Stimulated activated CD4-positive, alpha-beta T cell treated with anti-CD3 and anti-CD28 coated beads, Interleukin-1b, Interleukin-23, amount 100 ng/mL, for 4 hours (primary cell): ENCODE measurements around the gene NXPH4.

Experiments
- DNase-seq, 2 donors: peaks; one replicate each; pipeline ENCODE4 v3.0.0-alpha.2; 2020; ENCODE audit warnings: low read depth in 2 of 2

NXPH4 gene

DNA sequence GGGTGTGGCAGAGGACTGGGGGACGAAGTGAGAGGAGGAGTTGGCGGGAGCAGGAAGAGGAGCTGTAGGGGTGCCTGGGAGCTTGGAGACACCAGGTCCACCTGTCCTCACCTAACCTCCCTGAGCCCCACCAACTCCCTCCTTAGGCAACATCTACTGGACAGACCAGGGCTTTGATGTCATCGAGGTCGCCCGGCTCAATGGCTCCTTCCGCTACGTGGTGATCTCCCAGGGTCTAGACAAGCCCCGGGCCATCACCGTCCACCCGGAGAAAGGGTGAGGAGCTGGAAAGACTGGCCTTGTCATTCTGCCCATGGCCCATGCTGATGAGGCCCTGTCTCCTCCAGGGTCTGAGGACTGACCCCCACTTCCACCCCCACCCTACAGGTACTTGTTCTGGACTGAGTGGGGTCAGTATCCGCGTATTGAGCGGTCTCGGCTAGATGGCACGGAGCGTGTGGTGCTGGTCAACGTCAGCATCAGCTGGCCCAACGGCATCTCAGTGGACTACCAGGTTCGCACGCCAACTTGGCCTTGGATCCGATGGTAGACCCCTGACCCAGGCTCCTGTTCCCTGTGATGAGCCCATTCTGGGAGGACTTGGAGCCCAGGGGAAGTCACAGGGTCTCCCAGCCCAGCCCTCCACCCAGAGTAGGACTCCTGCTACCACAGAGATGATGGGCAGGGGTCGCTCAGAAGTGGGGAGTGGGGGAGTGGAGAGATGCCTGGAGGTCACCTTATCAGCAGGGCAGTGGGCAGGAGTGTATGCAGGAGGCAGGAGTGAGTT, 32.5 kb upstream of the NXPH4 start:
- DNase-seq: no peak

GRCh38 chr12:57185403-57185802, 31.2 kb upstream of the NXPH4 start:
- DNase-seq: no peak

DNA sequence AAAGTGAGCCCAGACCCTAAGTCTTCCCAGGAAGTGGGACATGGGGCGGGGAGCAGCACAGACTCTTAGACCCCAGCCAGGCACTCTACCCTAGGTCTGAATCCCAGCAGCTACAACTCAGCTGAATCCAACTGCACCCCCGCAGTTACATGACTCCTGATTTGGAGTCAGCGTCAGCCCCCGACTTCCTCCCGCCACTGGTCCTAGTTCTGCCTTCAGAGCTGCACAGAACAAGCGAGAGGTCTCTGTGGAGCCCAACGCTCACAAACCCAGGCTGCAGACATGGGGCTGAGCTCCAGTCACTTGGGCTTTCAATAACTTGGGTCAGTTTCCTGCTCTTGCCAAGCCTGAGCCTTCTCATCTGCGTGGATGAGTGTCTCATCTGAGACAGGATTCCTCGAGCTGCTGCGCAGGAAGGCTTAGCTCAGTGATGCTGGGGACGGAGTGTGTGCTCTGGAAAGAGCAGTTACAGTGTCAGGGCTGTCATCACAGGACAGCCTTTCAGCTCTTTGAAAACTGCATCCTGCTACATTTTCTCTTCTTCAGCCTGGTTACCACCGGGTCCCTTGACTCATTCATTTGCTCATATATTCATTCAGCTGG, 30.6 kb upstream of the NXPH4 start:
- no peak for DNase-seq

- DNase-seq: no peak
Measured at GRCh38 chr12:57187222-57188089, 29.1 kb upstream of the NXPH4 start.

GRCh38 chr12:57188090-57188425, 28.5 kb upstream of the NXPH4 start:
- DNase-seq: no peak

DNA sequence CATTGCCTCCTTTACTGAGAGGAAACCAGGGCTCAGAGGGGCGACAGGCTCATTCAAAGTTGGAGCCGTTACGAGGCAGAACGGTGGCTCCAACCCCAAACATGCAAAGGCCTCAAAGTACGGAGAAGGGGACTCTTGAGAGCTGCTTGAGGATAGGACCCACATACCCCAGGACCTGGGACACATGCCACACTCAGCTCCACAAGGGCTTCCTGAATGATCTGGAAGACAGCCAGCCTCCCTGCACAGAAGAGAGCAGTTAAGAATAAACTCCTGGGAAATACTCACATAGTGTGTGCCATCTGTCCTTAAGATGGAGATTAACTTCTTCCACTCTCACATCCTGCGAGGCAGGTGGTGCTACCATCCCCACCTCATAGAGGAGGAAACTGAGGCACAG, 26.6 kb upstream of the NXPH4 start:
- DNase-seq: no peak

DNA sequence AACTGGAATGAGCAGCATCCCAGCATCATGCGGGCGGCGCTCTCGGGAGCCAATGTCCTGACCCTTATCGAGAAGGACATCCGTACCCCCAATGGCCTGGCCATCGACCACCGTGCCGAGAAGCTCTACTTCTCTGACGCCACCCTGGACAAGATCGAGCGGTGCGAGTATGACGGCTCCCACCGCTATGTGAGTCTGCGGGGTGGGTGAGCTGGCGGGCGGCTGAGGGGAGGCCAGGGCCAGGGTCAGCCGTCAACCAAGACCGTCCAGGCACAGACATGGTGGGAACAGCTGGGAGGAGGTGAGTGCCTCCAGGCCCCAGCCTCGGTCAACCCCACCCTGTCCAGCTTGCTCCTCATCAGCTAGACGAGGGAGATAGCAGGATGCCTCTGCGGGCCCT, 25.8 kb upstream of the NXPH4 start:
- no peak for DNase-seq

DNA sequence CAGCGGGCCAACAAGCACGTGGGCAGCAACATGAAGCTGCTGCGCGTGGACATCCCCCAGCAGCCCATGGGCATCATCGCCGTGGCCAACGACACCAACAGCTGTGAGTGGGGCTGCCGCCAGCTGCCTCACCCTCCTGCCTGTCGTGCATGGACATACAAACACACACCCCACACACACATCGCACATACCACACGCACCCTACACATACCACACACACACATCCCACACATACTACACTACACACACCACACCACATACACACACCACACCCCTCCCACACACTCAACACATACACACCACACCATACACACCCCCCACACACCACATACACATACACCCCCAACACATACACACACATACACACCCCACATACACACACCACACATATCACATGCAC, 25.2 kb upstream of the NXPH4 start:
- DNase-seq: no peak

- no peak for DNase-seq
Measured at GRCh38 chr12:57192920-57193319, 23.7 kb upstream of the NXPH4 start.

GRCh38 chr12:57193706-57194245, 22.8 kb upstream of the NXPH4 start:
- no peak for DNase-seq

DNA sequence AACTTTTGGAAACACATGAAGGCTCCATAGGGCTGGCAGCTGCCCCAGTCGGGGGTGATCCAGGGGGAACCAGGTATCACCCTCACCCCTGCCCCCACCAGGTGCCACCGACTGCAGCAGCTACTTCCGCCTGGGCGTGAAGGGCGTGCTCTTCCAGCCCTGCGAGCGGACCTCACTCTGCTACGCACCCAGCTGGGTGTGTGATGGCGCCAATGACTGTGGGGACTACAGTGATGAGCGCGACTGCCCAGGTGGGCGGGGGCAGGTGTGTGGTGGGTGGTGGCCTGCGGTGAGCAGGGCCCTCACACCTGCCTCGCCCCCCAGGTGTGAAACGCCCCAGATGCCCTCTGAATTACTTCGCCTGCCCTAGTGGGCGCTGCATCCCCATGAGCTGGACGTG, 22.3 kb upstream of the NXPH4 start:
- no peak for DNase-seq

DNA sequence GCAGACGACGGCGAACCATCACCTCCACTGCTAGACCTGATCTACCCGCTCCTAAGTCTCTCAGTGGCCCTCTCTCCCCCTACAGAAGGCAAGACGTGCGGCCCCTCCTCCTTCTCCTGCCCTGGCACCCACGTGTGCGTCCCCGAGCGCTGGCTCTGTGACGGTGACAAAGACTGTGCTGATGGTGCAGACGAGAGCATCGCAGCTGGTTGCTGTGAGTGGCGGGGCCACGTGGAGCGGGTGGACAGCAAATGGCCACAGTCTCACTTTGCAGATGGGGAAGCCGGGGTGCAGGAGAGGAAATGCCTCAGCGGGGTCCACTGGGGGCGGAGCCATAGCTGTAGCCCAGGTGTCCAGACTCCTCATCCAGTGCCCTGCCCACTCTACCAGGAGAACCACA, 21.4 kb upstream of the NXPH4 start:
- no peak for DNase-seq

- no peak for DNase-seq
Measured at GRCh38 chr12:57195611-57196371, 20.8 kb upstream of the NXPH4 start.

- no peak for DNase-seq
Measured at GRCh38 chr12:57196439-57196838, 20.2 kb upstream of the NXPH4 start.

DNA sequence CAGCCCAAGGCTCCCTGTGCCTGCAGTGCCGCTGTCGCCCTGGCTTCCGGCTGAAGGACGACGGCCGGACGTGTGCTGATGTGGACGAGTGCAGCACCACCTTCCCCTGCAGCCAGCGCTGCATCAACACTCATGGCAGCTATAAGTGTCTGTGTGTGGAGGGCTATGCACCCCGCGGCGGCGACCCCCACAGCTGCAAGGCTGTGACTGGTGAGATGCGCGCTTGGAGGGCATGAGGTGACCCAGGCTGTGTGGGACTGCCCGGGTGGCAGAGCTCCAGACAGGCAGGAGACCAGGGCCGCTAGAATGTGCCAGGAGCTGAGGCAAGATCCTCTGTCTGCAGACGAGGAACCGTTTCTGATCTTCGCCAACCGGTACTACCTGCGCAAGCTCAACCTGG, 19.6 kb upstream of the NXPH4 start:
- DNase-seq: no peak

- no peak for DNase-seq
Measured at GRCh38 chr12:57198329-57198728, 18.3 kb upstream of the NXPH4 start.

DNA sequence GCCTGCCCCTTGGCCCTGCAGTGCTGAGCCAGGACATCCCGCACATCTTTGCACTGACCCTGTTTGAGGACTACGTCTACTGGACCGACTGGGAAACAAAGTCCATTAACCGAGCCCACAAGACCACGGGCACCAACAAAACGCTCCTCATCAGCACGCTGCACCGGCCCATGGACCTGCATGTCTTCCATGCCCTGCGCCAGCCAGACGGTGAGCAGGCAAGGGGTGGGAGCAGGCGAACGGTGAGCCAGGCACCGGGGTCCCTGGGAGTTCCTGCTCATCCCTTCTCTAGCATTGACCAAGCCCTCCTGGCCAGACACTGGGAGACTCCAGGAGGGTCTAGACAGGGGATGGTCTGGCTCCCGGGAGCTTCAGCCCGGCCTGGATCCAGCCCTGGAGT, 17.4 kb upstream of the NXPH4 start:
- DNase-seq: no peak

DNA sequence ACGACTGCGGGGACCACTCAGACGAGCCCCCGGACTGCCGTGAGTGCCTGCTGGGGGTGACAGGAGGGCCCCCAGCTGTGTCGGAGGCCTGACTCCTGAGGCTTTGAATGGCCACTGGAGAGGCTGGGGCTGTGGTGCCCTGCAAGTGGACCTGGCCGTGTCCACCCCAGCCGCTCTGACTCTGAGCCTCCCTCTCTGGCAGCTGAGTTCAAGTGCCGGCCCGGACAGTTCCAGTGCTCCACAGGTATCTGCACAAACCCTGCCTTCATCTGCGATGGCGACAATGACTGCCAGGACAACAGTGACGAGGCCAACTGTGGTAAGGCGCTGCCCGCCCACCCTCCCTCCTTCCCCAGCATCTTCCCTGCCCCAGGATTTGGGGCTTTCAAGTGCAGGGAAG, 16.1 kb upstream of the NXPH4 start:
- DNase-seq: no peak

- no peak for DNase-seq
Measured at GRCh38 chr12:57201219-57201618, 15.4 kb upstream of the NXPH4 start.

DNA sequence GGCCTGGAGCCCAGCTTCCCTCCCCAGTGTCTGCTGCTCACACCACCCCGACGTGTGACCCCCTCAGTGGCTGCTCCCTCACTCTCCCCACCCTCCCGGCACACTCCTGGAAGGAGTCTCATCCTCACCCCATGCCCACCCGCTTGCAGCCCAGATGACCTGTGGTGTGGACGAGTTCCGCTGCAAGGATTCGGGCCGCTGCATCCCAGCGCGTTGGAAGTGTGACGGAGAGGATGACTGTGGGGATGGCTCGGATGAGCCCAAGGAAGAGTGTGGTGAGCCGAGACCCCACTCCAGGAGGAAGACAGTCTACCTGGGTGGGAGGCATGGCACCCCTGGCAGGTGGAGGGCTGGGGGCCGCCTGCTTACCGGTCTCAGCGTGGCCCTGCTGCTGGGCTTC, 15.0 kb upstream of the NXPH4 start:
- no peak for DNase-seq

DNA sequence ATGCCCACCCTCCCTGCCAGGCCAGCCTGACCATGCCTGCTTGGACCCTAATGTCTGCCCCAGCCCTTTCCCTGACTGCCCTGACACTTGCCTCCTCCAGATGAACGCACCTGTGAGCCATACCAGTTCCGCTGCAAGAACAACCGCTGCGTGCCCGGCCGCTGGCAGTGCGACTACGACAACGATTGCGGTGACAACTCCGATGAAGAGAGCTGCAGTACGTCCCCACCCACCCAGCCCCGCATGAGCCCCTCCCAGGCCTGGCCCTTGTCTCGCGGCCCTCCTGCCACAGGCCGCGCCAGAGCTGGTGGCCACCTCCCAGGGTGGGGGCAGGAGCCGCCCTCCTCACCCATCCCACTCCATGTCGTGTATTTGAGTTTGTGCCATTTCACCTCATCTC, 14.3 kb upstream of the NXPH4 start:
- no peak for DNase-seq

DNA sequence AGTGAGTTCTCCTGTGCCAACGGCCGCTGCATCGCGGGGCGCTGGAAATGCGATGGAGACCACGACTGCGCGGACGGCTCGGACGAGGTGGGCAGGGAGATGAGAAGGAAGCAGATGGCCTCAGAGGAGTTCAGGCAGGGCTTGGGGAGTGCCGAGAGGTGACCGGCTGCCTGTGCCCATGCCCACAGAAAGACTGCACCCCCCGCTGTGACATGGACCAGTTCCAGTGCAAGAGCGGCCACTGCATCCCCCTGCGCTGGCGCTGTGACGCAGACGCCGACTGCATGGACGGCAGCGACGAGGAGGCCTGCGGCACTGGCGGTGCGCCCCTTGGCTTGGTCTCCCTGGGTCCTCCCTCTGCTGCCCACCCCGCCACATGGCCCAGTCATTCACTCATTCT, 13.4 kb upstream of the NXPH4 start:
- no peak for DNase-seq
